ENCODE measurements around the gene PPP2R2C.

The PPP2R2C gene

DNA sequence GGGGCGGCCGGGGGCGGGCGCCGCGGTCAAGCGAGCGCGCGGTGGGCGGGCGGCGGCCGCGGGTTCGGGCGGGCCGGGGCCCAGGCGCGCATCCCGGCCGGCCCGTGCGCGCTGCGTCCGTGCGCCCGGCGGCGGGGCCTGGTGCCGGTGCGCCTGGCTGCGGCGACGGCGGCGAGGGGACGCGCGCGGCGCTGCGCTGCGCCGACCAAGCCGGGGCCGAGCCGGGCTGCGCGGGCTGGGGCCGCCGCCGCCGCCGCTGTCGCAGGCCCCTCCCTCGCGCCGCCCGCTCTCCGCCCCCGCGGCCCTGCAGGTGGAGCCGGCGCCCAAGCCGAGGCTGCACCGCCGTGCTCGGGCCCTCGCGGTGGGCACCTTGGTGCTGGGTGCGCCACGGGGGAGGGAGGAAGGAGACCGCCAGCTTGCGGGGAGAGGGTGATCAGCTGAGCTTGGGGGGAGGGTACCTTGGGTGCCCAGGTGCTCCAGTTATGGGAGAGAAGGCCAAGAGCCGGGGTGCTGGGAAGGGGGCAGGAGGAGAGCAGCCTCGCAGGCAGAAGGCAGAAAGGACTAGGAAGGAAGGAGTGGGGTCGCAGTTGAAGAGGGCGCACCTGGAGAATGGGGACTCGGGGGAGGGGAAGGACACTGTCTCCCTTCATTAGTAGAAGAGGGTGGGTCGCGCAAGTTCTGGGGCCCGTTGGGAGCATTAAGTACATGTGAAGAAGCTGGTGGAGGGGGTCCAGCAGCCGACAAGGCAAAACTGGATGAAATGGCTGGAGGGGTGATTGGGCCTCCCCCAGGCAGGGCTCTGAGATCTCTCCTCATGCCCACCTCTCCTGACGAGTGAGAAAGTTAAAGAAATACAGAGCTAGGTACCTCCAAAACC, at the start of gene PPP2R2C:
Gene PPP2R2C, minus strand, starts transcription at position 228 of the 877 bp plus-strand sequence. CDS start 385 bp downstream, outside the sequence.
- TF ChIP-seq, protein P1, sequence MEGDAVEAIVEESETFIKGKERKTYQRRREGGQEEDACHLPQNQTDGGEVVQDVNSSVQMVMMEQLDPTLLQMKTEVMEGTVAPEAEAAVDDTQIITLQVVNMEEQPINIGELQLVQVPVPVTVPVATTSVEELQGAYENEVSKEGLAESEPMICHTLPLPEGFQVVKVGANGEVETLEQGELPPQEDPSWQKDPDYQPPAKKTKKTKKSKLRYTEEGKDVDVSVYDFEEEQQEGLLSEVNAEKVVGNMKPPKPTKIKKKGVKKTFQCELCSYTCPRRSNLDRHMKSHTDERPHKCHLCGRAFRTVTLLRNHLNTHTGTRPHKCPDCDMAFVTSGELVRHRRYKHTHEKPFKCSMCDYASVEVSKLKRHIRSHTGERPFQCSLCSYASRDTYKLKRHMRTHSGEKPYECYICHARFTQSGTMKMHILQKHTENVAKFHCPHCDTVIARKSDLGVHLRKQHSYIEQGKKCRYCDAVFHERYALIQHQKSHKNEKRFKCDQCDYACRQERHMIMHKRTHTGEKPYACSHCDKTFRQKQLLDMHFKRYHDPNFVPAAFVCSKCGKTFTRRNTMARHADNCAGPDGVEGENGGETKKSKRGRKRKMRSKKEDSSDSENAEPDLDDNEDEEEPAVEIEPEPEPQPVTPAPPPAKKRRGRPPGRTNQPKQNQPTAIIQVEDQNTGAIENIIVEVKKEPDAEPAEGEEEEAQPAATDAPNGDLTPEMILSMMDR (IDR thresholded peaks at IDR 0.05; ENCODE audit: control insufficient read depth, insufficient read depth, low read depth, low read length, missing control alignments), result no peak
- DNase-seq (ENCODE audit: low read depth), result no peak
- no peak within 1 kb of the TSS for H3K4me3 ChIP-seq (ENCODE audit: control insufficient read depth, low read depth, low read length)

DNA sequence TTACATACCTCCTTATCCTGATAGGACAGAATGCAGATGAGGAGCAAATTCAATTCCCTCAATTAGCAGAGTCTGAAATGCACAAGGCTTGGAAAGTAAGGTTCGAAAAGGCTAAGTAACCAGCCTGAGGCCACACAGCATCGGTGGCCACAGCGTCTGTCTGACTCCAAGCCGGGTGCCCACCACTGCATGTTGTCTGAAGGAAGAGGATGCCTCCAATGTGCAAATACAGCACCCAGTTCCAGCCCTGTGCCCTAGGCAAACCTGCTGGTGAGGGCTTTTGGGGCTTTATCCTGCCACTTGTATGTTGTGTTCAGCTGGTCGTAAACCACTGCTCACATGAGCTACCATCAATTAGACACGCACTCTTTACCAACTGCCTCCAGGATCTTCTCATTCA, 48.6 kb upstream of the PPP2R2C start:
- DNase-seq (ENCODE audit: low read depth), result no peak
- TF ChIP-seq, protein P1 (IDR thresholded peaks at IDR 0.05; ENCODE audit: control insufficient read depth, insufficient read depth, low read depth, low read length, missing control alignments), result no peak
- H3K4me3 ChIP-seq (ENCODE audit: control insufficient read depth, low read depth, low read length), result no peak overlapping the region

DNA sequence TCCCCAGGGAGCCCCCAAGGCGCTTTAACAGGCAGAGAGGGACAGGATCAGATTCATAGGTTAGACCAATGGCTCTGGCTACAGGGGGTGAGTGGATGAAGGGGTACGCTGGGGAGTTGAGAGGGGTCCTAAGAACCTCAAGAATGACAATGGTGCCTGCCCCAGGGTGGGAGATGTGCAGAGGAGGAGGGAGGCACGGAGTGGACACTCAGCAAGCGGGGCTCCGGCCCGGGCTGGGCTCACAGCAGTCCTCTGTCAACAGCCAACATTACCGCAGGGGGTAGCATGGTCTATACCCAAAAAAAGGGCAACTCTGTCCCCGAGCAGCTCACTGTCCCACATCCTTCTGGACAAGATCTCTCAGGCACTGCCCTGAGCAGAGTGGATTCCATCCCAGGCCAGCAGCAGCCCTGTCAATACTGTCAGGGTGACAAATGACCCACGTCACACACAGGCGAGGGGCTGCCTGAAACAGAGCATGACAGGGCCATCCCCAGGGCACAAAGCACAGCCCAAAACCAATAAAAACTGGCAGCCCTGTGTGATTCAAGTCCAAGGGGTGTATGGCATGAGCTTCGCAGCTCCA, 47.7 kb upstream of the PPP2R2C start:
- no peak overlapping the region for H3K4me3 ChIP-seq (ENCODE audit: control insufficient read depth, low read depth, low read length)
- no peak for DNase-seq (ENCODE audit: low read depth)
- TF ChIP-seq, protein P1 (IDR thresholded peaks at IDR 0.05; ENCODE audit: control insufficient read depth, insufficient read depth, low read depth, low read length, missing control alignments), result no peak

DNA sequence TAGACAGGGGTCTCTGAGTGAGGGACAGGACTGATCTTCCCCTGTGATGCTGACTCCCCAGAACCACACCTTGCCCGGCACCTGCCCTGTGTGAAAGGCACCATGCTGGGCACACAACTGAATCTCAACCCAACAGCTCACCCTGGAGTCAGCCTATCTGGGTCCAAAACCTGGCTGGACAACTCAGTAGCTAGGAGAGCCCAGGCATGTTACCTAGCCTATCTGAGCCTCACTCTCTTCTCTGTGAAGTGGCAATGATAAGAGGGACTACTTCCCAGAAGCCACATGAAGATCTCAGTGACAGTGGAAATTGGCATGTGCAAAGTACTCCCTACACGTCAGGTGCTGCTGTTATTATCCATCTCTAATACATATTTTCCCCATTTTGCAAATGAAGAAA, 44.8 kb upstream of the PPP2R2C start:
- TF ChIP-seq, protein P1 (IDR thresholded peaks at IDR 0.05; ENCODE audit: control insufficient read depth, insufficient read depth, low read depth, low read length, missing control alignments), result no peak
- DNase-seq (ENCODE audit: low read depth), result no peak
- no peak overlapping the region for H3K4me3 ChIP-seq (ENCODE audit: control insufficient read depth, low read depth, low read length)

DNA sequence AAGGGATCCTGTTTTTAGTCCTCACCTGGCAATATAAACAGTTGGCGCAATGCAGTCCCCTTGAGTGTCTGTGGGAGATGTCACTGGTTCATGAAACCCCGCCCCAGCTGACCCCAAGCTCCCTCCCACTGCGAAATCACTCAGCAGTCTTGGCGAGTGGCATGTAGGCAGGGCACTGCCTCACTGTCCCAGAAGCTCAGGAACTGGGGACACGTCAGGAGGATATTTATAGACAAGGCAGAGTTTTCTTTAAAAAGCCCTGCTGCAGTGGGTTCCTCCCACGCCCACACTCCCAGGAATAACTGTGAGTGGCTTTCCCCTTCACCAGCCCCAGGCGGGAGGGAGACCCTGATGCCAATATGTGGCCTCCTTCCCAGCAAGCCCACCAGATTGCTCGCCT, 44.3 kb upstream of the PPP2R2C start:
- DNase-seq (ENCODE audit: low read depth), result no peak
- H3K4me3 ChIP-seq (ENCODE audit: control insufficient read depth, low read depth, low read length), result no peak overlapping the region
- TF ChIP-seq, protein P1 (IDR thresholded peaks at IDR 0.05; ENCODE audit: control insufficient read depth, insufficient read depth, low read depth, low read length, missing control alignments), result no peak

DNA sequence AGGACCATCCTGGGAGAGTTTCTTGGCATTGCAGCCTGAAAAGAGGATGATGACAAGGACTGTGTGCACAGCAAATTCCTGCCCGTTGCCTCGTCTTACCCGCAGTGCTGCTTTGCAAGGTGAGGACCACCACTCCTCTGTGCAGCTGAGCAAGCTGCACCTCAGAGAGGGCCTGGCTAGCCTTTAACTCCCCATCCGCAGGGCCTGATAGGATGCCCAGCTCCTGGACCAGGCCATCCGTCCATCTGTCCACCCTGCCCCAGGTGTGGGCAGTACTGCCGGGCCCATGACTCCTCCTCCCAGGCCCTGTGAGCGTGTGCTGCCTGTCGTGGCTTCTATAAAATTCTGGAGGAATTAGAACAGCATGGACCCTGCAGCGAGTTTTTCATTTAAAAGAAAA, 43.9 kb upstream of the PPP2R2C start:
- no peak overlapping the region for H3K4me3 ChIP-seq (ENCODE audit: control insufficient read depth, low read depth, low read length)
- TF ChIP-seq, protein P1 (IDR thresholded peaks at IDR 0.05; ENCODE audit: control insufficient read depth, insufficient read depth, low read depth, low read length, missing control alignments), result no peak
- DNase-seq (ENCODE audit: low read depth), result no peak
